ENCODE measurements around the gene ZIC5.

The ZIC5 gene

DNA sequence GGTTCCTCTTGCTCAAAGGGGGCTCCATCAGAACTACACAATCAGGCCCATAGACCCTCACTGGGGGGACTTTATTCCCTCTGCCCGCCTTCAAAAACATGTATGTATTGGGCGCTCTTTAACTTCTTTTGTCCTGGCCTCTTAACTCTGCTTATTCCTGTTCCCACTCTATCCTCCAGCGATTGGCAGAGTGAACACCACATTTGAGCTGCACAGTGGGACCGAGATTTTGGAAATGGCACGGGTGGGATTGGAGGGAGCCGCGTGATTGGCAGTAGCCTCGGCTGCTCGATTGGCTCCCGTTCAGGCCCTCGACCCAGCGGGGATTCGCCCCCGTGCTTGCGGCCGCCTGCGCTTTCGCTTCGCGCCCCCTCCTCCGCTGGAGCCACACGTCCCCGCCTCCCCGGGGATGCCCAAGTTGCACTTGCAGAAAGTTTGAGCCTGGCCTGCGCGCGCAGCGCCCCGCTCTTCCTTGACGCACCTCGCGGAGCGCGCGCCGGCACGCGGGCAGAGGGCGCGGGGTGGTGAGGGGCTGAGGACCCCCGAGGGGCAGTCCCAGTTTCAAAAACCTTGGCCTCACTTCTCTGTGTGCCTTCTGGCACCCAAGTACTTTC, at the start of gene ZIC5:
Gene ZIC5, minus strand, starts transcription at position 192 of the 614 bp plus-strand sequence. Its CDS starts 164 bp downstream, at position 28.
- peak; percentile 97 for DNase-seq

DNA sequence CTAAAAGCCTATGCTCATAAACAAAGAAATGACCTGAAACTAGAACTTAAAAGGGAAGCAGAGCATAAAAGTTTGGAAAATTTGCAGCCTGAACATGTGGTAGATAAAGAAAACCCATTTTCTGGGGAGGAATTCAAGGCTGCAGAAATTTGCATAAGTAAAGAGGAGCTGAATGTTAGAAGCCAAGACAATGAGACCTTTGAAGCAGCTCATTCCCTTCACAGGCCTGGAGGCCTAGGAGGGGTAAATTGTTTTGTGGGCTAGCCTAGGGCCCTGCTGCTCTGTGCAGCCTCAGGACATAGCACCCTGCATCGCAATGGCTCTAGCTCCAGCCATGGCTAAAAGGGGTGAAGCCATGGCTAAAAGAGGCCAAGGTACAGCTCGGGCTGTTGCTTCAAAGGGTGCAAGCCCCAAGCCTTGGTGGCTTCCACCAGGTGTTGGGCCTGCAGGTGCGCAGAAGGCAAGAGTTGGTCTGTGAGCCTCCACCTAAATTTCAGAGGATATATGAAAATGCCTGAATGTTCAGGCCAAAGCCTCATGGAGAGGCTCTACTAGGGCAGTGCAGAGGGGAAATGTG, 48.3 kb upstream of the ZIC5 start:
- no peak for DNase-seq

DNA sequence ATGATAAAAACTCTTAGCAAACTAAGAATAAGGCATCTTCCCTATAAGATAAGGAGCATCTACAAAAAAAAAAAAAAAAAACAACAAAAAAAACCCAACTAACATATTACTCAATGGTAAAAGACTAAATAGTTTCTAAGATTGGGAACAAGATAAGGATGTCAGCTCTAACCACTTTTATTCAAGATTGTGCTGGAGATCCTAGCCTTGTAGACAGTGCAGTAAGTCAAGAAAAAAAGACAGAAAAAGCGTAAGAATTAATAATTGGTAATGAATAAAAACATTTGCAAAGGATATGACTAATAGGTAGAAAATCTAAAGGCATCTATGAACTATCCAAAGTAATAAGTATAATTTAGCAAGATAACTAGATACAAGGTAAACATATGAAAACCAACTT, 43.1 kb upstream of the ZIC5 start:
- no peak for DNase-seq

DNA sequence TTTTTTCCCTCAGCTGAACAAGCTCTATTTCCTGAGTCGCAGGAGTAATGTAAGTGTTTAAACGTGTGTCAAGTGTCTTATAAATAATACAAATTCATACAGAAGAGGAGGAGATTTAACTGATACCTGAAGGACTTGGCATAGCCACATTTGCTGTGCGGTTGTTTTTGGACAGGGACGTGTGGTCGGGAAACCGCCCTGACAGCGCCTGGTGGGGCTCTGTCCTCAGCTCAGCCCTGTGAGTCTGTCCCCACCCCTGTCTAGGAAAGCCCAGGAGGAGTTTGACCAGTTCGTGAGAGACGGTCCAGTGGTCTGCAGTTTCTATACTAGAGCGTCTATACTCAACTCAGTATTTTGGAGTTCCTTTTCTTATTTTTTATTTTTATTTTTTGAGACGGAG, 26.7 kb upstream of the ZIC5 start:
- DNase-seq: no peak

DNA sequence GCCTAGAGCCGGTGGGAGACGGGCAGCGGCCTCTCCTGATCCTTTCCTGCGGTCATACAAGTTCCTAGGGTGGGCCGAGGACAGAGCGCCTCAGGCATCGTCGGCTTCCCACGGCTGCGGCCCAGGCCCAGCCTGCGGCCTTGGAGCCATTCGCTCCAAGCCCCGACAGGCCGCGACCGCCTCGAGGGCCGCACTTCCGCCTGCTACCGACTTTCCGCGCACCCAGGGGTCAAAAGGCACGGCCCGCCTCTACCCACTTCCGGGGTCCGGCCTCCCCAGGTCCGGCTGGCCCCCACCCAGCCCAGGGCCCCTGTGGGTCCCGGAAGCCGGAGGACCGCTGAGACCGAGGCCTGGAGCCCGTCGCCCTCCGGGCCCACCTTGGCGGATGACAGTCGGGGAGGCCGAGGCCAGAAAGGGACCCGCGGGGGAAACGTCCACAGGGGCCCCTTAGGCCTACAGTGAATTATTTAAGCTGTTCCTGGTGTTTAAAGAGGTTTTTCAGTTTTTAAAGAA, 26.2 kb upstream of the ZIC5 start:
- DNase-seq: no peak

DNA sequence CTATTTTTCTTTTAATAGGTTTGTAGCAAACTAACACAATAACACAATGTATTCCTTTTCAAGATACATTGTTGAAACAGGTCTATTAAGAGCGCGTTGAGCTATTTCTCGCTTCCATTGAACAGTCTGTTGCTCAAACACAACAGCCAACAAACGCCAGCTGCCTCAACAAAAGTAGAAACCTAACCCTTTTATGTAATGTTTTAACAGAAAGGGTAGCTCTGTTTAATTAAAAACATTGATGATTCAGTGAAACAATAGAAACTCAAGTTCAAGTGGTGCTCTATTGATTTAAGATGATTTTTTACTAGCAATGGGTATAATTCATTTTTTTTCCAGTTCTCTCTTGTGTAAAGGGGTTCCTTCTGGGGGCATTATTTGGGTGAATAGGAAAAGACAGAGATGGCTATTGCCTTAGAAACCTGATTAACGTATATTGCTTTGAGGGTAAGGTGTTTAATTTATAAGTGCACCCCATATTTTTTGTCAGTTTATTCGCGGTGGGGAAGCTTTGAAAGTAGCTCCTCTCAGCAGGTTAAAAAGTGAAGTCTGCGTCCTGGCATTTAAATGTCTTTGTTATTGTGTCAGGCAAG, 24.9 kb upstream of the ZIC5 start:
- peak; percentile 94 for DNase-seq

DNA sequence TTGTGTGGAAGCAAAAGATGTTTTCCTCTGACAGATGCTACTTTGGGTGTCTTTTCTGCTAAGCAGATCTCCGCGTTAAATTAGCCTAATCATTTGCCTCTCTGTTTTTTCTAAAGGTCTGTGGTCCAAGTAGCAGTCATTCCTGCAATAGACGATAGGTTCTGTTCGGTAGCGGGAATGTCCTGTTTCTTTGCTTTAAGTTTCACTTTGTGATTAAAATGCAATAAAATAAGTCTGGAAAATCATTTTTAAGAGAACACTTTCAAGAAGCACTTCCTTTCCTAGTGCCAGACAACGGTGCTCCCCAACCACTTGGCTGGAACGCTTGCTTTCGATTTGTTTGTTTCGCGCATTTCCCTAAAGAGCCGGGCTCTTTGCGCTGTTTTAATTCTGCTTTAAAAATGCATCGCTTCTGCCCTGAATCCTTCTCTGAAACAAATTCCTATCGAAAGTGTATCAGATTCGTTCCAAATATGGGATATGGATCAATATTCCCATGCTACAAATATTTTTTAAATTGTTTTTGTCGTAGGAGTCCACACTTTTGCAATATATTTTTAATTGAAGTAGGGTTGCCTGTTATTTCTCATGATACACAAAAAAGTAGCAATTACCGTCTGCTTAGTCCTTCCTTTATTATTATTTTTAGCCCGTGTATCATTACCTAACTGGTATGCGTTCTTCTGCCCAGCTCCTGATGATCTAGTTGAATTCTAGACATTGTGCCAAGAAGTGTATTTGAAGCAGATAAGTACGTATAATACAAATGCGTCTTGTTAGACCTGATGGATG, 24.2 kb upstream of the ZIC5 start:
- DNase-seq: peak; percentile 57

DNA sequence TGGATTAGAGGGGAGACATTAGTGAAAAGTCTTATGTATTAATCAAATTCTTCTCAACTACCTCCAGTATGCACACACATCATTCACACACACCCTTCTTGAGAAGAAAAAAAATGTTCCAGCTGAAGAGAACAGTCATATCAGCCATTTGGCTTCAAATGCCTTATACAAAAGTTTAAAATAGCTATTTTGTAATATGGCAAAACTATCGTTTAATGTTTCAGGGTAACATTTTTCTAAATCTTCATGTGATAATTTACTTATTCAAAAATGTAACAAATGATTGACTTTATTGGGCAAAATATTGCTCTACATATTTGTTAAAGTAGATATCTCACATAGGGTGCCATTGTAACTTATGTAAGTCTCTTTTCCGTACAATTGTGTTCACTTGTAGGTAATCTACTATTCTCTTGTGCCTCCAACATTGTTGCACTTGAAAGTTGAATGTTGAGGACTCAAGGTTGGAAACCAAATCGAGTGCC, 23.6 kb upstream of the ZIC5 start:
- DNase-seq: no peak

DNA sequence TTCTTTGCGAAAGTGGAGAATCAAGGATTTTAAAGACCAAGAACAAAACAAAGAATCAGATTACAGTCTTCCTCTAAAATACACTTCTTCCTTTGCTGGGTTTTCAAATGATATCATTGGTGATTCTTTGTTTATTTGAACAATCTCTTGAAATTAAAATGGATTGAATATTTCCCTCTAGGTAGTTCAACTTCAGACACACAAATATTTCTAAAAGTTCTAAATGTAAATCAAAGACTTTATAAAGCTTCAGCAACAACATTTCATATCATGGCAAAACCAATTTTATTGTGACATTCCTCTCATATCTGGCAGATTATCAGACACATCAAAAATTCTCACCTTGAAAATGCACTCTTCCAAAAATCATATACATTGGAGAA, 23.1 kb upstream of the ZIC5 start:
- DNase-seq: no peak

DNA sequence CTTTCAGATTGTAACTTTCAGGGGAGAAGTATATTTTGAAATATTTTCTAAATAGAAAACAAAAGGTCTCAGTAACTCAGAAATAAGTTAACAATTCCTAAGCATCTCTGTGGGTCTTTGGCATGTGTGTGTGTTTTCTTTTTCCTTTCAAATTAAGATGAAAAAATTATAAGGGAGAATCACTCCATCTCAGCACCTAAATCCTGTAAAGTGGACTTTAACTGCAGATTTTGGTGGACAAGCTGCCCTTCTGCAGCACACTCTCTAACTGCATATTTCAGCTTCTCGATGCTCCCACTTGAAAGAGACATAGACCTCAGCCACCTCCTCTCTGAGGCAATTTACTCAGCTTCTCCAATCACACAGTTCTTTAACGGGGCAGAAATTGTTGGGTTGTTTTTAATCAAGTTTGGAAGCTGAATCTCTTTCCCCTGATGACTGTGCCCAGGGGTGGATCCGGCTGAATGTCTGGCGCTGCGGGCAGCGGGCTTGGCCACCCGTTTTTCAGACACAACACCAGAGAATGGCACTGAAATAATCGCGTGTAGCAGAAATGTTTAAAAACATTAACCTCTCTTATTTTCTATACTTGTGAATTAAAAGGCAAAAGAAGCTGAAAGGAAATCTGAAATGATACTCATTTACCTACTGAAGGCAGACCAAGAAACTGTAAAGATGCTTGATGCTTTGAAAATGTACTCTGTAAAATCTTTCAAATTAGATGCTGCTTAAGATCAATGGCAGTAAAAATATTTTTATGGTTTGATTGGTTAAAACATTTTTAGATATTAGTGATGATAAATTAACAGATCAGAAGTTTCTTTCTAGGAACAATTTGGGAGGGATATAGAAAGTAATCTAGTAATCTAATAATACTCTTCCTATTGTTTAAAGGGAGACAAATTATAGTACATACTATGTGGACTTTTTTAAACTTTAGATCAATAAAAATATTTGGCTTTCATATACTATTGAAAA, 22.4 kb upstream of the ZIC5 start:
- no peak for DNase-seq

DNA sequence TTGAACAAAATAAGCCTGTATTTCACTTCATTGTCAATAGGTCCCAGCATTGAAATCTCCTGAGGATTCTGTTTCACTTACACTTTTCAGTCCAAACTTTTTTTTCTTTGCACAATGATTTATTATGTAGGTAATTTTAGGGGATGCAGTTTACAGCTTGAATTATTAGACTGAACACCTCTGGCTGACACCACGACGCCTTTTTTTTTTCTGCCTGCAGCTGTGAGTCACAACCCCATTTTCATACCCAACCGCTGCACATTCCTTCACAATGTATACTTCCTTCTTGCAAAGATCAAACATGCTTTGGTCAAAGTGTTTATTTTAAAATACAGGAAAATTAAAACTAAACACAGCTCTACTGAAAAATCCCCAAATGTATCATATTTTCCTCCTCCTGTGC, 21.4 kb upstream of the ZIC5 start:
- DNase-seq: no peak

DNA sequence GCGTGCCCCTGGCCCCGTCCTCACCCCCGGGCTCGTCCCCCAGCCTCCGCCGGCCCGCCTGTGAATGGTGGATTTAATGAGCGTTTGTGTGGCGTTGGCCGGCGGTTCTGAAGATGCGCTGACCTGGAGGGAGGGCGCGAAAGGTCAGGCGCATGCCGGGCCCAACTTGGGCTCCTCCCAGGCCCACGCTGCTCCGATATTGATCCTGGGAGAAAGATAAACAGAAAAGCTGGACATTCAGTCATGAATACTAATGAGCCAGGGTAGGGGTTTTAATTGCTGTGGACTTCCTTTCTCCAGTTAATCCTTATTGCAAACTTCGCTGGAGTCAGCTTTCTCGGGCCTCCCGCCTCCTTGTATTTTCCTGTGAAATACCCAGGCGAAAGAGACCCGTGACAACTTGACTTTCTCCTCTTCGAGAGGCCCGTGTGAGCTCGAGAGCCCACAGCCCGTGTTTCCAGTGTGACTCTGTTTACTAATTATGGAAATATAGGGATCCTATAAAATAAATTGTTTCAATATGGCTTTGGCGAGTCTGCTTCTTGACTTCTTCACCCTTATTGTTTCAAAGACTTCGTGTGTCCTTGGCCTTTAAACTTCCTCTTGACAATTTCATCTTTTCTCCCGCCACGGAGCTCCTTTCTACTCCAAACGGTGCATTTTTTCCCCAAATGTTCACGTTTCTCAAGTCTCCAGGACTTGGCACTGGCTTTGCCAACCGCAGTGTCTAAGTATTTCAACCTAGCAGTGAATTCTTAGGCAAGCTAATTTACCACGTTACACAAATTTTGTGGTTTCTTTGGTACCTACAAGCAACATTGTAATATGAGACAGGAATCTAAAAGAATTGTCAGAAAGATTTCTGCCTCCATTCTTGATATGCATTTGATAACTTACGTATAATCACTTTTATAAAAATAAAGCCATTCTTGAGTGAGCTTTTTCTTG, 20.5 kb upstream of the ZIC5 start:
- DNase-seq: no peak

DNA sequence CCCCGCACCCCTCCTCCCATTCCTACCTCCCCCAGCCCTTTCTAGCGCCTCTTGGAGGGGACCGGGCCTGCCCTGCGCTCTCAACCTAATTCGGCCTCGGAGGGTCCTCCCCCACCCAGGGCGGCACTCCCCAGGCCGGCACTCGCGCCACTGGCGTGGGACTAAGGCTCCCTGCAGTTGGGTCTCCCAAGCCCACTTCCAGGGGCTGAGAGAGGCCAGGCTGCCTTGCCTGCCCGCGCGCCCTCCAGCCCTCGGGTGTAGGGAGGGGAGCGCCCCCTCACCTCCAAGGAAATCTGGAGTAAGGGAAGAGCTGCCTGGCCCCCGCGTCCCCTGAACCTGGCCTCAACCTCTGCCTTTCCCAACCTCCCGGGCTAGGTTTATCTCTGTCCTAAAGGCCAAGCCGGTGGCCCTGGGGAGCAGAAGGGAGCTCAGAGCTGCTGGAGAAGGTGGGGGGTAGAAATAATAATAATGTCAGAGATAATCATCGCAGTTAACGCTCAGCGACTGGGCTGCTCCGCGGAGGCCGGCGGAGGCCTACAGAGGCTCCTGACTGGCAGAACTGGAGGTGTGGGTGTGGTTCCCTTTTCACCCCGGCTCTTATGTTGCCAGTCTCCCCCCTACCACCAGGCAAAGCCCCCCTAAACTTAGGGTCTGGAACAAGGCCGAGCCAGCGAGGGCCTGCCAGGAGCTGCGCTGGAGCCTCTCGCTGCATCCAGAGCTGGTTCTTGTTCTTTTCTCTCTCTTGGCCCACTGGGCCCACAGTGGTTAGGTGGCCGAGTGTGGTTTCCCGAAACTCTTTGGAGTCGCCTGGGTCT, 19.7 kb upstream of the ZIC5 start:
- no peak for DNase-seq

DNA sequence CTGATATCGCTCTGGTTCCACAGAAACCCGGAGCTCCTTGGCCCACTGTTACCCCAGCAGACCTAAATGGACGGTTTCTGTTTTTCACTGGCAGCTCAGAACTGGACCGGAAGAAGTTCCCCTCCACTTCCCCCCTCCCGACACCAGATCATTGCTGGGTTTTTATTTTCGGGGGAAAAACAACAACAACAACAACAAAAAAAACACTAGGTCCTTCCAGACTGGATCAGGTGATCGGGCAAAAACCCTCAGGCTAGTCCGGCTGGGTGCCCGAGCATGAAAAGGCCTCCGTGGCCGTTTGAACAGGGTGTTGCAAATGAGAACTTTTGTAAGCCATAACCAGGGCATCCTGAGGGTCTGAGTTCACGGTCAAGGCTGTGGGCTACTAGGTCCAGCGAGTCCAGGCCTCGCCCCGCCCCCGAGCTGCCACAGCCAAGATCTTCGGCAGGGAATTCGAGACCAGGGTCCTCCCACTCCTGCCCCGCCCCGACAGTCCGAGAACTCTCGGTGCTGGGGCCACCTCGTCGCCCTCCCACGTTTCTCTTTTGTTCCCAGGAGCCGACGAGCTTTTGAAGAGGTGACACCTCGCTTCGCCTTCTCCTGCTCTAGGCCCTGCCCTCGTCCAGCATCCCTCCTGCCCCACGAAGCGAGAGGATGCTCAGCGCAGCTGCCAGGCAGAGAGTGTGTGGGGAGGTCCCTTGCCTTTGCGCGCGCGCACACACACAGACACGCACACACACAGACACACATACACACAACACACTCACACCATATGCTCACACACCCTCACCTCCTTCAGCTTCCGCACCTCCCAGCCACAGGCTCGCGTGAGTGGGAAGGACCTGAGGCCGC, 18.8 kb upstream of the ZIC5 start:
- peak; percentile 77 for DNase-seq

DNA sequence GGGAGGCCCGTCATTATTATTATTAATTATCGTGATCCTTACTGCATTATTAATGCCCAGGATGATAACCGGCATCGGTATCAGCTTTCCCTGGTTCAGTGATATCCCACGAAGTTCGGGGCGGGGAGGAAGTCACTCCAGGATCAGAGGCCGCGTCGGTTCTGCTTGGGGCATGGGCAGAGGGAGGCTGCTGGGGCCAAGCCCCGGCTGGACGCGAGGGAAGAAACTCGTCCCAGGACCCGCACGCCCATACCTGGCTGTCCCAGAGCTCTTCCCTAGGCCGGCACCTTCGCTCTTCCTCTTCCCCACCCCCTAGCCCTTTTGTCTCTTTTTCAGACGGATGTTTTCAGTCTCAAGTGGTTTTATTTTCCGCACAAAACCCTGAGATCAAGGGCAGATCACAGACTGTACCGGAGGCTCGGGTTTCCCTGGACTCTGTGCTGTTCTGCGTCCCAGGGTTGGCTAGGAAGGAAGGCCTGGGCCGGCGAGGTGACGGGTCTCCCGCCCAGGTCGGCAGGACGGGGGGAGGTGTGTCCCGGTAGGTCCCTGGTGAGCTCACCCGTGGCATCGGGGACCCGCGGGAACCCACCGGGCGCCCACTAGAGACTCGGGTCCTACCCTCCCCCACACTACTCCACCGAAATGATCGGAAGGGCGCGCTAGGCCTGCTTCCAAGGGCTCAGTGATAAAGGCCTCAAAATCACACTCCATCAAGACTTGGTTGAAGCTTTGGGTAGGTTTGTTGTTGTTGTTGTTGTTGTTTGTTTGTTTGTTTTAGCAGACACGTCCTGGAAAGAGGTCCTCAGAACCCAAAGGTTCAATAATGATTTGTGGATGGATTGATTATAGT, 17.9 kb upstream of the ZIC5 start:
- DNase-seq: no peak

DNA sequence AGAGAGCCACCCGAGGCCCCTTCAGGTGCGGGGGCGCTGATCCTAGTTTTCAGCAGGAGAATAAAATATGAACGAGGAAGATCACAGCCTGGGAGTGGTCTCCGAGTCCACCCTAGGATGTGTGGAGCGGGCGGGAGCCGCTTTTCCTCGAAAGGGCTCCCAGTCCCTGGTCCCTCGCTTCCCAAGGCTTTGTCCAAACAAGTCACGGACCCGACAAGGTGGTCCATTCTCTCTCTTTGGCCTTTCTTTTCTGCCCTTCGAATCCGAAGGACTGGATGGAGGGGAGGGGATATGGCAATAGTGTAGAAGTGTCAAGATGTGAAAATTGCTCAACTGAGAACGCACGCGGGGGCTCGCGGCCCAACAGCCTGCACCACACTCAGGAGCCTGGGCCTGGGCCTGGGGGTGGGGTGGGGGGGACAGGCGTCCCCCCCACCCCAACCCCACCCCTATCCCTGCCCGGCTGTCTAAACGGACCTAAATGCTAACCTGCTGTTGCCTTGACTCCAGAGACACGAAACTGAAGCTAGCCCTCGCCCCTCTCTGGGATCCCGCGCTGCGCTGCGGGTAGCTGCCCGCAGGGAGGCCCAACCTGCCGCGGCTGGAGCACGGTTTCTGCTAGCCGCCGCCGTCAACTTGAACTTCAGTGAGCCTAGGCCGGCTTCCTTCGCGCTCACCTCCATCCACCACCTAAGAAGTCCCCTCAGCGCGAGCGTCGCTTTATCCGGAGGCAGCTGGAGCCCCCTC, 17.1 kb upstream of the ZIC5 start:
- peak; percentile 76 for DNase-seq
